Stimulated activated naive B cell treated with anti-CD40 and anti-IgM and Interleukin-4, amounts not matched to agents 10 μg/mL and 1 μg/mL and 100 μg/mL, for 72 hours (primary cell): Measurements from ENCODE around the gene NME9.
A peak's percentile ranks its signal among the peaks of the same experiment; 100 is the strongest.

Experiments used
- ATAC-seq, 2 donors: fragments of 150-1000 bp; cut with Tn5 transposase; replicated peaks; 2 replicates each; pipeline ENCODE4 v1.10.0; 2021; ENCODE audit warnings: moderate library complexity in 1 of 2
- DNase-seq: peaks from one replicate; pipeline ENCODE4 v3.0.0; 2021
- H3K27ac Mint-ChIP-seq: one replicate; pipeline ENCODE4 v1.8.0; 2022; ENCODE audit warnings: mild to moderate bottlenecking, mixed read lengths
- H3K27me3 Mint-ChIP-seq, 2 donors: one replicate each; pipeline ENCODE4 v1.8.0; 2022; ENCODE audit warnings: mixed read lengths in 2 of 2
- H3K36me3 Mint-ChIP-seq, 2 donors: one replicate each; pipeline ENCODE4 v1.8.0; 2022; ENCODE audit warnings: mixed read lengths in 2 of 2, mild to moderate bottlenecking in 1 of 2
- H3K4me1 Mint-ChIP-seq, 2 donors: one replicate each; pipeline ENCODE4 v1.8.0; 2022; ENCODE audit warnings: mixed read lengths in 2 of 2, mild to moderate bottlenecking in 1 of 2
- H3K4me3 Mint-ChIP-seq, 2 donors: one replicate each; pipeline ENCODE4 v1.8.0; 2022; ENCODE audit warnings: mild to moderate bottlenecking in 2 of 2, mixed read lengths in 2 of 2, moderate library complexity in 1 of 2
- H3K9me3 Mint-ChIP-seq, 2 donors: one replicate each; pipeline ENCODE4 v1.8.0; 2022; ENCODE audit warnings: mixed read lengths in 2 of 2, mild to moderate bottlenecking in 1 of 2

Gene NME9

DNA sequence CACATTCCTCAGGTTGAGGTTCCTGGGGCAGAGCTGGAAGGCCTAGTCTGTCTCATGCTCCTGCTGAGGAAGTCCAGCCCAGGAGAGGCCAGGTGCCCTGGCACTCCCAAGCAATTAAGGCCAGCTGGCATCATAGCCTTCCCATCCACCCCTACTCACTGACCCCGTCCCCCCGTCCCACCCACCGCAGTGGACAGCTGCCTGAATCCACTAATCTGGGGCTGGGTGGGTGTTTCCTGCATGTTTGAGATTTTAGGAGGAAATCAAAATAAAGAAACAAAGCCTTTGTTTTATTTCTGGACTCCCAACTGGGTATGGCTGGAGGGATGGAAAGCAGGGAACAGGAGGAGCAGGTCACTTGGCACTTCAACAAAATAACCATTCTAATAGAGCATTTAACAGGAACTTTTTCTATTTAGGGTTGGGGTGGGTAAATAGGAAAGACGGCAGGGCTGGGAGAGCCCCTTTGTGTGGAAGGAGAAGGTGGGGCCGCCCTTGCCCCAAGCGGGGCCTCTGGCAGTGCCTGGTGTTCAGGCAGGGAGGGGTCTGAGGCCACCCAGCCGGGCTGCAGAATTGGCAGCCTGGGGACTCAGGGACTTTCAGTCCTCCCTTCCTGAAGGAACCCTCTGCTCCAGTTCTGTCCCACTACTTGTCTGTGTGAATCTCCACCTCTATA, 27.2 kb upstream of the NME9 start:
- H3K36me3 Mint-ChIP-seq: no peaks in the 10 kb centered on the region
- peaks cover 43 to 71% of the 10 kb centered on the region in 2 donors for H3K27me3 Mint-ChIP-seq
- ATAC-seq (no peak), DNase-seq (no peak)
- peaks cover 3 to 5% of the 10 kb centered on the region in 2 donors for H3K4me1 Mint-ChIP-seq
- H3K4me3 Mint-ChIP-seq: no peak overlapping the region
- no peaks in the 10 kb centered on the region for H3K9me3 Mint-ChIP-seq
- H3K27ac Mint-ChIP-seq: no peak overlapping the region

DNA sequence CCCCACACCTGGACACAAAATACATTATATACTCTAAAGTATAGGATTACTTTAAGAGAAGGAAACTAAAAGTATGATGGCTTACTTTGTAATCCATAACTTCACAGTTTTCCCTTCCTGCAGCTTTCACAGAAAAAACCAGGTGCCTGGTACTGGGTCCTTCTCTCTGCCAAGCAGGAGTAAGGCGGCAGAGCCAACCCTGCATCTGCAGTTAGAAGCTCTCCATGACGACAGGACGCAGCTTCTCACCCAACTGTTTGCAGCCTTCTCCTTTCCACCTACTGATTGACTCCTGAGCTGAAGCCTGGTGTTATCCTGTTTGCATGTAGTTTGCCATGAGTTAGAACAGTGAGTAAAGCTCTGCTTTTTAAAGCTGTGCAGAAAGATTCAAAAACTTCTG, 25.4 kb upstream of the NME9 start:
- Mint-ChIP-seq H3K36me3 (no peaks in the 10 kb centered on the region), H3K4me1 (no peaks in the 10 kb centered on the region), H3K27ac (peak overlapping the region; percentile 34), H3K4me3 (no peak overlapping the region), H3K27me3 (peaks cover 45 to 72% of the 10 kb centered on the region in 2 donors), H3K9me3 (no peaks in the 10 kb centered on the region)
- no peak for DNase-seq
- no peak for ATAC-seq

DNA sequence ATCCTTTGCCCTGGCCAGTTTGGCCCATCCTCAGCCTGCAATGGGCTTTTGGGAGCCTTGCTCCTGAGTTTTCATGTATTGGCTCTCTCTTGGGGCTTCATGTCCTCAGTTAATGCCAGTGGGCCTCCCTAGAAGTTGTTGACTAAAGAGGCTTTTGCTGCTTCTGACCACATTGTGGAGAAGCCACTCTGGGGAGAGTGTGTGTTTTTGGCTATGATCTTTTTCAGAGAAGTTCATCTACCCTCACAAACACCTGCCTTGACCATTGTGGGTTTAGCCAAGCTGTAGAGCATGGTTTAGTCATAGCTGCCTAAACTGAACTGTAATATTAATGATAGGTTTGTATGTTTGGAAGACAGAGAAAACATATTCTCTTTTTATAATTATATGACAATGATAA, 24.7 kb upstream of the NME9 start:
- H3K4me3 Mint-ChIP-seq: no peak overlapping the region
- peak overlapping the region; percentile 65 for H3K27ac Mint-ChIP-seq
- H3K9me3 Mint-ChIP-seq: no peaks in the 10 kb centered on the region
- H3K36me3 Mint-ChIP-seq: no peaks in the 10 kb centered on the region
- H3K4me1 Mint-ChIP-seq: no peaks in the 10 kb centered on the region
- peaks cover 49 to 75% of the 10 kb centered on the region in 2 donors for H3K27me3 Mint-ChIP-seq
- peak in 1 of 2 donors; percentile 47 for ATAC-seq
- no peak for DNase-seq

DNA sequence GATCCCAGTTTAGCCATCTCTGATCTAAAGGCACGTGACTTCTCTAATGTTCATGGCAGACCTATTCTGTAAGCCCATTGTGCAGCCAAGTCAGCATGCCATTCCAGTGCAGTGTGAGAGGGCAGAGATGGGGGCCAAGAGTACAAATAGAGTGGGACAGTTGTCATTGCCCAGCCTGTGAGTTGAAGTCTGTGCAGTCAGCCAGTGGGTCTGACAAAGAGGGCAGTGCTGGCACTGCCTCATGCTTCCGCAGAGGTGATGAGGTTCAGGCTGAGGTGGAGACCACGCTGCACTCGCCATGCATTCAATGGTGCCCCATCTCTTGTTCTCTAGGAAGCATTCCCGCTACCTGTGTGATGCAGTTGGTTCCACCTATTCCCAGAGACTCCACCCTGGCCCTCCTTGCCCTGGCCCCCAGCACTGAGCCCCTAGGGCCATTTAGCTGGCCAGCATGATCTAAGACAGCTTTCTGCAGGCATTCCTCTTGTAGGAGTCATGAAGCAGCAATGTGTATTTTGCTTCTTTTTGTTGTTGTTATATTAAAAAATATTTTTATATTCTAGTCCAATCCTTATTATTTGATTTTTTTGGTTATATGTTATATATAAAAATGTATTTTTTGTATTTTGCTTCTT, 22.4 kb upstream of the NME9 start:
- Mint-ChIP-seq H3K9me3 (peaks cover 2 to 3% of the 10 kb centered on the region in 2 donors), H3K4me3 (no peak overlapping the region), H3K36me3 (peaks cover 3 to 4% of the 10 kb centered on the region in 2 donors), H3K27ac (no peak overlapping the region), H3K27me3 (peaks cover 48 to 71% of the 10 kb centered on the region in 2 donors), H3K4me1 (peaks cover 5 to 11% of the 10 kb centered on the region in 2 donors)
- ATAC-seq: no peak
- no peak for DNase-seq

DNA sequence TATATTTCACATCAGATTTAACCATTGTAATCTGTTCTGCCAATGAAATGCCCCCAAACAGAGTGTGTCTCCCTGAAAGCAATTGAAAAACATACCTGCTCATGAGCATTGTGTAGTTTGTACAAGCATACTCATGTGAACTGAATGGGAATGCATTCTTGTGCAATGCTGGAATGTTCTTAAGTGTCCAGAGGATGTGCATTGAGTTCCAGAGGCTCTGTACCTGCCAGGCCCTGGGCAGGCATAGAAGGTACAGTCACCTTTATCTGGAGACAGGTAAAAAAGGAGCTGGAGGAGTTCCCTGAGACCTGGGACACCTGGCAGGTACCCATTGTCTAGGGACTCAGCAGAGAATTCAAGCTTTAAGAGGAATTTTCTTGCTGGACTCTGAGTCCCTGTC, 21.5 kb upstream of the NME9 start:
- no peak overlapping the region for H3K4me3 Mint-ChIP-seq
- no peak for ATAC-seq
- DNase-seq: no peak
- peaks cover 5 to 12% of the 10 kb centered on the region in 2 donors for H3K4me1 Mint-ChIP-seq
- no peak overlapping the region for H3K27ac Mint-ChIP-seq
- H3K9me3 Mint-ChIP-seq: peaks cover 2 to 3% of the 10 kb centered on the region in 2 donors
- peaks cover 4% of the 10 kb centered on the region in 2 donors for H3K36me3 Mint-ChIP-seq
- H3K27me3 Mint-ChIP-seq: peaks cover 53 to 78% of the 10 kb centered on the region in 2 donors

DNA sequence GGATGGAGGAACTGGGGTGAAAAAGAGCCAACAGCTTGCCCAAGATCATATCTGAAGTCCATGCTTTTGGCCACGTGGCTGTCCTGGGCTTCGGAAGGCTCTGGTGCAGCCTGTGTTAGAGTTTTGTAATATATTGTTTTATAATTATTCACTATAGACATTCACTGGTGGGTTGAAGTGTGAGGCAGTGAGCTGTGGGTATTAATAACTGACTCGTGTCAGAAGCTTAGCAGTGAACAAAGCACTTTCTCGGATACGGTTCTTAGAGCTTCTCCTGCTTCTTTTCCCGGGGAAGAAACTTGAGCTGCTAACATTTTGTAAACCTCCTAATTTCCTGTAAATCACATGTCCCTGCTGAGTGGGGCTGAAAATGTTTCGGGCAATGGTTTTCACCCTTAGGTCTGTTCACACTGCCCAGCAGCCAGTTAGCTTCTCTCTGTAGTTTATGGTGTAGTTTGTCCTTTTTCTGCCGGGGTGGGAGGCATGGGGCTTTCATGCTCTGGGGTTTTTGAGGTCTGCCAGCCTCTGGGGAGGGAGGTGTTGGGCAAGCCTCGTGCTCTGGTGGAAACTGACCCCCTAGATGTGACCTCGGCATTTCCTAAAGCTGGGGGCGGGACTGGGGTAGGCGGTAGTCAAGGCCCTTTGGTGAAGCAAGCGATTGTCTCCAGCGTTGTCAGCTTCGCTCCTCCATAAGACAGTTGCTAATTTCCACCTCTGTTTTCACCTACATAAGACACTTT, 20.4 kb upstream of the NME9 start:
- Mint-ChIP-seq H3K27me3 (peaks cover 63 to 79% of the 10 kb centered on the region in 2 donors), H3K4me1 (peaks cover 5 to 12% of the 10 kb centered on the region in 2 donors), H3K4me3 (no peak overlapping the region), H3K36me3 (peaks cover 4% of the 10 kb centered on the region in 2 donors), H3K9me3 (peaks cover 2 to 3% of the 10 kb centered on the region in 2 donors), H3K27ac (no peak overlapping the region)
- ATAC-seq (no peak), DNase-seq (no peak)

DNA sequence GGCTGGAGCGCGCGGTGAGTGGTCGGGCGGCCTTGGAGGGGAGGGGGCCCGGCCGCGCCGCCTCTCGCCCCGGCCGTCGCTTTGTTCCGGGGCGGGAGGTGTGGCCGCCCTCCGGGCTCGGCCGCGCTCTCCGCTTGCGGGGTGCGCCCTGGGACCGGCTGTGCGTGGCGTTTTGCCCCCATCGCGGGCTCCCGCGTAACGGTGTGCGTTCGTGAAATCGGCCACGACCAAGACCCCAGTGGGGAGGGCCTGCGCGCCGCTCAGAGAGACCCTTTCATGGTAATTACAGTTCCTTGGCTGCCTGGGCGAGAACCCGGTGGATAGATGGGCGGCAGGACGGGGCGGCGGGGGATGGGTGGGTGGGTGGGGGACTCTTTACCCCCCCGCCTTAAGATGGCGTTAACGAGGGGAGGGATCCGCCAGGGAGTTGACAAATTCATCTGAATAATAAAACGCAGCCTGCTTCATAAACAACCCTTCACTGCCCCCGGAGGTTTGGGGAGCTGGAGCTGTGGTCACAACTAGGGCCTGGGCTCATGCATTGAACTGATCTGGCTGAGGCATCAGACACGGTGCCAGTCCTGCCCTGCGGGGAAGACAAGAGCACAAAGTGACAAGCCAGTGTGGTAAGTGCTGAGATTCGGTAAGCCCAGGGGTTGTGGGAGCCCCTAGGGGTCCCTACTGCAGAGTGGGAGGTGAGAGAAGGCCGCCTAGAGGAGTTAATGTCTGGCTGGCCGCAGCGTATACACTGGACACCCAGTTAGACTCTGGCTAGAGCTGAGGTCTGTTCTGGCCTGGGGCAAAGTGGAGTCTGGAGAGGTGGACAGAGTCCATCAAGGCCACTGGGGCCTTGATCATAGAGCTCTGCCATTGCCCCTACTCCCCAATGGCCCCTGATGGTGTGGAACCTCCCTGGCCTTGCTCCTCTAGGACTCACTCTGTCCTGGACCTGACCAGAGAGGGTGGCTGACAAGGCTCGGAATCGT, 19.4 kb upstream of the NME9 start:
- DNase-seq (no peak), ATAC-seq (peak; percentile 19 to 31)
- Mint-ChIP-seq H3K9me3 (peaks cover 2 to 3% of the 10 kb centered on the region in 2 donors), H3K4me3 (no peak overlapping the region), H3K27ac (no peak overlapping the region), H3K4me1 (peaks cover 5 to 12% of the 10 kb centered on the region in 2 donors), H3K27me3 (peaks cover 72 to 81% of the 10 kb centered on the region in 2 donors), H3K36me3 (peaks cover 4% of the 10 kb centered on the region in 2 donors)

DNA sequence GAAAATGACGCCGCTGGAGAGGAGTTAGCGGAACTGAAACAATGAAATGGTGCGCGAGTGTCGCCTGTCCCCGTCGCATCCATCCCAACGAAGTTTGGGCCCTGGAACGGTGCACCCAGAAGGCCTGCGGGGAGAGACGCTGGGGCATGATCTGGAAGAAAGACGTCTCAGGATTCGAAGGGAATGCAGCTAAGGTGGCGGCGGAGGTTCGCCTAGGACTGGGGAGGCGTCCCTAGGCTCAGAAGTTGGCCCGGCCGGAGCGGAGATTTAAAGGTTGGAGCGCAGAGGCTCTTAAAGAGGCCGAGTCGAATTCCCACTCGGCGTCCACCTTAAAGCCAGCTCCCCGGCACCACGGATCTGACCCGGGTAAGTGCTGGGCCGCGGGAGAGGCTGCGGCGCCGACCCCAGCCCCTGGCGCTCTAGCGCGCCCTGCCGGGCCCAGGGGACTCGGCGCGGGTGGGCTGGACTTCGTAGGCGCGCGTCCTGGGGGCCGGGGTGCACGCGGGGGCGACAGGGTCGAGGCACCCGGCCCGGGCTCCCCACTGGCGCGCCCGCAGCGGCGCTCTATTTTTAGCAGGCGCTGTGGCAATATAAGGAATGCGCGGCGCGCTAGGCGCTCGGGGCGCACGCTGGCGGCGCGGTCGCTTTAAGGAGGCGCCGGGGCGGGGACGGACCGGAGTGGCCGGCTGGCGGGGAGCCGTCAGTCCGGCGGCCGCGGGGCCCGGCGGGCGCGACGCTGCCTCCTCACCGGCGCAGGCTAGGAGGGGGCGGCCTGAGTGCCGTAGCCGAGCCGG, 18.5 kb upstream of the NME9 start, which contains the start of gene MRAS:
MRAS (plus strand) TSS at position 620 of the 794 bp plus-strand sequence. CDS start 24,305 bp downstream, outside the sequence.
- DNase-seq: peak; percentile 12
- peak within 1 kb of the TSS; percentile 90 for H3K27ac Mint-ChIP-seq

DNA sequence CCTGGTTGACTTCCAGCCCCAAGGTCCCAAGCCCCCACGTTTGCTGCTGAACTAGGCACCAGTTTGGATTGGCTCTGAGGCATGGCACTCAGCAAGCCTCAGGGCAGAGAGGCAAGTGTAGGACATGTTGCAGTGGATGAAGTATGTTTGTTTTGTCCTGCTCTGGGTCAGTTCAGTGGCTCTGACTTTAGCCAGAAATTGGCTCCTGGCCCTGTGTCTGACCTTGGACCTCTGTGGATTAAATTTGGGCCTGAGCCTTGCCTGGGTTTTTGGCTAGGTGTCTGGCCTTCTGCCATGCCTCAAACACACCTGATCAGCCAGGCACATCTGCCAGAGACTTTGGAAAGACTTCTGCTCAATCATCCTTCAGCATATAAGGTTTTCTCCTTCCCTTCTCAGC, 15.1 kb upstream of the NME9 start:
- peaks cover 76 to 83% of the 10 kb centered on the region in 2 donors for H3K27me3 Mint-ChIP-seq
- H3K36me3 Mint-ChIP-seq: peaks cover 4 to 9% of the 10 kb centered on the region in 2 donors
- H3K4me3 Mint-ChIP-seq: no peak overlapping the region
- H3K4me1 Mint-ChIP-seq: peaks cover 5 to 12% of the 10 kb centered on the region in 2 donors
- H3K9me3 Mint-ChIP-seq: peaks cover 2 to 8% of the 10 kb centered on the region in 2 donors
- ATAC-seq: no peak
- DNase-seq: no peak
- H3K27ac Mint-ChIP-seq: no peak overlapping the region

More for the DNA sequence above, 18.5 kb upstream of the NME9 start, which contains the start of gene MRAS:
- ATAC-seq: peak; percentile 64 to 65
- Mint-ChIP-seq H3K36me3 (peaks cover 4% of the 10 kb centered on the region in 2 donors), H3K4me1 (peaks cover 5 to 12% of the 10 kb centered on the region in 2 donors), H3K4me3 (peak within 1 kb of the TSS; percentile 89 to 90), H3K27me3 (peaks cover 72 to 82% of the 10 kb centered on the region in 2 donors), H3K9me3 (peaks cover 2 to 3% of the 10 kb centered on the region in 2 donors)

DNA sequence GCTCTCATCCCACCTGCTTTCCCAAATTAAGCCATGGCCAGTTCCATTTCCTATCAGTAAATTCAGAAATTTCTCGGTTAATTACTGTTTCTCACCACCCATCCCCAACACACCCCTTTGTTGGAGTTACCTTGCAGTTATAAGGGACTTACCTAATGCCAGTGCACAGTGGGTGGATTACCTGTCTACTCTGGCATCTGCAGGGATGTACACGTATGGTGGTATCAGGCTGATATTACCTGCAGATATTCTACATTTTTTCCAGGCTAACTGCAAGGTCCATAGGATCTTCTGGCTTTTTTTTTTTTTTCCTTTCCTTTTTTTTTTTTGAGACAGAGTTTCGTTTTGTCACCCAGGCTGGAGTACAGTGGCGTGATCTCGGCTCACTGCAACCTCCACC, 10.9 kb upstream of the NME9 start:
- DNase-seq: no peak
- H3K36me3 Mint-ChIP-seq: peaks cover 0 to 5% of the 10 kb centered on the region in 2 donors
- no peak overlapping the region for H3K27ac Mint-ChIP-seq
- no peak overlapping the region for H3K4me3 Mint-ChIP-seq
- H3K9me3 Mint-ChIP-seq: peaks cover 0 to 5% of the 10 kb centered on the region in 2 donors
- ATAC-seq: no peak
- H3K27me3 Mint-ChIP-seq: peaks cover 71 to 76% of the 10 kb centered on the region in 2 donors
- no peaks in the 10 kb centered on the region for H3K4me1 Mint-ChIP-seq

DNA sequence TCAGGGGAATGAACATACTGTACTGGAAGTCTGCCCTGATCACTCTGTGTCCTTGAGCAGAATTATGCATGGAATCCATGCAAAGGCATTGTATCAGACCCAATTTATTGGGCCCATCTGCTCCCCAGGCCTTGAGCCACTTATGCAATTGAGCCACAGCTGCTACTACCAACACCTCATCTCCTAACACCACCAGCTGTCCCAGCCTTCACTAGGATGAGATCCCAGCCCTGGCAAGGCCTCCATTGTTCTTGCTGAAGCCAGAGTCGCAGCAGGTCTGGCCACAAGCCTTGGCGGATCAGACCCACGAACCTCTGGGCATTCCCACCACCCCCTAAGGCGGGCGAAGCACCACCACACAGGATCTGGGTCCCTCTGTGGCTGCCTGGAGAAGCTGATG, 9.2 kb upstream of the NME9 start:
- peaks cover 62 to 66% of the 10 kb centered on the region in 2 donors for H3K27me3 Mint-ChIP-seq
- no peak overlapping the region for H3K27ac Mint-ChIP-seq
- peaks cover 0 to 5% of the 10 kb centered on the region in 2 donors for H3K36me3 Mint-ChIP-seq
- no peaks in the 10 kb centered on the region for H3K4me1 Mint-ChIP-seq
- peaks cover 0 to 5% of the 10 kb centered on the region in 2 donors for H3K9me3 Mint-ChIP-seq
- no peak overlapping the region for H3K4me3 Mint-ChIP-seq
- DNase-seq (no peak), ATAC-seq (no peak)

DNA sequence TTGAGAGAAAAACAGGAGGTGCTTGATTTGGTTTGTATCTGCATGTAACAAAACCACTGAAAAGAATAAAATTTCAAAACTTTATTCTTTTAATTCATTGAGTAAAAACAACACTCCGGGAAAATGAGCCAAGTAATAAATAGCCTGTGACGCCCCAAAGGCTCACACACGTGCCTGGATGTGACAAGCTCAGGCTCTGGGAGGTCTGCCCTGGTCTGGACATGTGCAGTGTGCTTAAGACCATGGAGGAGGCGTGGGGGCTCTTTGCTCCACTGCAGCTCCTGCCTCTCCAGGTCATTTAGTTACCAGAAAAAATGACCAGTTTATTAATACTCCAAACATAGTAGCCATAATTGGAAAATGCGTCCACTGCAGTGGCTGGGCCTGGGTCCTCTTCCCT, 8.6 kb upstream of the NME9 start:
- DNase-seq (no peak), ATAC-seq (no peak)
- Mint-ChIP-seq H3K27ac (no peak overlapping the region), H3K4me3 (no peak overlapping the region), H3K36me3 (peaks cover 0 to 5% of the 10 kb centered on the region in 2 donors), H3K27me3 (peaks cover 57 to 61% of the 10 kb centered on the region in 2 donors), H3K9me3 (peaks cover 0 to 5% of the 10 kb centered on the region in 2 donors), H3K4me1 (no peaks in the 10 kb centered on the region)
